Smooth muscle cell of the brain vasculature (primary cell): Measurements from ENCODE around the gene UBASH3B.
"Not testable (repeated sequence)": the region's sequence is repeated elsewhere in the genome, so short reads cannot be mapped to it uniquely, and the experiment has no call there.

Experiments used
- DNase-seq: peaks from one replicate; pipeline ENCODE4 v3.0.0-alpha.2; 2012; ENCODE audit warnings: low read depth, low spot score

The UBASH3B gene

GRCh38 chr11:122655527-122656072 lies at the start of gene UBASH3B:
Gene UBASH3B (plus strand): TSS chr11:122655722. CDS start chr11:122656050, 328 bp downstream.
- no peak for DNase-seq

GRCh38 chr11:122607162-122607561 lies 48.4 kb upstream of the UBASH3B start:
- DNase-seq: not testable (repeated sequence)

GRCh38 chr11:122612123-122612824 lies 43.2 kb upstream of the UBASH3B start:
- no peak for DNase-seq

- no peak for DNase-seq
Observed at GRCh38 chr11:122616718-122617117, 38.8 kb upstream of the UBASH3B start.

- no peak for DNase-seq
Observed at GRCh38 chr11:122617297-122617696, 38.2 kb upstream of the UBASH3B start.

- DNase-seq: no peak
Observed at GRCh38 chr11:122617926-122618325, 37.6 kb upstream of the UBASH3B start.

- DNase-seq: no peak
Observed at GRCh38 chr11:122618927-122619326, 36.6 kb upstream of the UBASH3B start.

- DNase-seq: no peak
Observed at GRCh38 chr11:122619757-122620156, 35.8 kb upstream of the UBASH3B start.

- not testable (repeated sequence) for DNase-seq
Observed at GRCh38 chr11:122625501-122625900, 30.0 kb upstream of the UBASH3B start.

- no peak for DNase-seq
Observed at GRCh38 chr11:122625976-122626665, 29.4 kb upstream of the UBASH3B start.

GRCh38 chr11:122627745-122628144 lies 27.8 kb upstream of the UBASH3B start:
- no peak for DNase-seq

GRCh38 chr11:122628810-122629555 lies 26.5 kb upstream of the UBASH3B start:
- peak; percentile 39 for DNase-seq

GRCh38 chr11:122632181-122632824 lies 23.2 kb upstream of the UBASH3B start:
- no peak for DNase-seq

- no peak for DNase-seq
Observed at GRCh38 chr11:122633219-122633829, 22.2 kb upstream of the UBASH3B start.

GRCh38 chr11:122634501-122634900 lies 21.0 kb upstream of the UBASH3B start:
- no peak for DNase-seq

- DNase-seq: no peak
Observed at GRCh38 chr11:122637541-122637940, 18.0 kb upstream of the UBASH3B start.

- no peak for DNase-seq
Observed at GRCh38 chr11:122642472-122642922, 13.0 kb upstream of the UBASH3B start.

- DNase-seq: no peak
Observed at GRCh38 chr11:122642971-122643370, 12.6 kb upstream of the UBASH3B start.

GRCh38 chr11:122645847-122646246 lies 9.7 kb upstream of the UBASH3B start:
- no peak for DNase-seq

GRCh38 chr11:122646549-122647340 lies 8.8 kb upstream of the UBASH3B start:
- DNase-seq: no peak
